ENCODE data around the gene PKNOX2.

PKNOX2 gene

DNA sequence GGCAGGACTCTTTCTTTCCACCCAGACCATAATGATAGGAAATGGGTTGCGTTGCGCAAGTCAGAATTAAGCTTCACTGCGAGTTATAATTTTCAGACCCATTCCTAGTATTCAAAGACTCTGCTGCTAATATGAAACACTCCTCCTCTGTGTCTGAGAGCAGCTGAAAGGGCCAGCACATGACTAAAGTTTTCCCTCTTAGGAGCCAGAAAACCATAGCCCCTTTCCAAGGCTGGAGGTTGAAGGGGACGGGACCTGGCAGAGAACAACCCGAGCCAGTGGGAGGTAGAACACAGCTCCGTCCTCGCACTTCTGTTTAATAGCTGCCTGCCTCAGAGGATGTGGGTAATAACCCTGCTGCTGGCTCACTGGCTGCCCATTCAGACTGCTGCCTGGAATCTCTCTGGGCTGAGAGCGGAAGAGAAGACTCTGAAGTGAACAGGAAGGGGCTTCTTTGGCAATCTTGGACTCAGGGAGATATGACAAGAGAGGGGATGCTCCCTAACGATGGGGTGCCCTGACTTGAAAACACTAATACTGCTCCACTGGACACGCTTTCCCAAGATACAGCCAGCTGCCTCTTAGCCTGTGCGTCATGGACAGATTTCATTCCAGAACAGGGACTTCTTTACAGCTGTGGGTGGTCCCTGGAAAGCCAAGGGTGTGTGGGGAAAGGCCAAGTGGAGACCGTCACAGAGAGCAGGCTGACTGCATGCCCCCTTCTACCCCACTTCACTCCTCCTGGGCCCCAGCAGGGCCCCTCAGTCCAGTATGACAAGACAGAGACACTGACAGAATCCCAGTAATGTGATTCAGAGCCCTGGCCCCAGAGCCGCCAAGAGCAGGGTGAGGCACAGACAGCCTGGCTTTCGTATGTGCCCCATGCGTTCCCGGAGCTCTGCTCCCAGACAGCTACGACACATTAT, 174.6 kb downstream of the PKNOX2 start:
- no peak for DNase-seq (ENCODE audit: insufficient read length, low spot score)
- TF ChIP-seq, protein P1, sequence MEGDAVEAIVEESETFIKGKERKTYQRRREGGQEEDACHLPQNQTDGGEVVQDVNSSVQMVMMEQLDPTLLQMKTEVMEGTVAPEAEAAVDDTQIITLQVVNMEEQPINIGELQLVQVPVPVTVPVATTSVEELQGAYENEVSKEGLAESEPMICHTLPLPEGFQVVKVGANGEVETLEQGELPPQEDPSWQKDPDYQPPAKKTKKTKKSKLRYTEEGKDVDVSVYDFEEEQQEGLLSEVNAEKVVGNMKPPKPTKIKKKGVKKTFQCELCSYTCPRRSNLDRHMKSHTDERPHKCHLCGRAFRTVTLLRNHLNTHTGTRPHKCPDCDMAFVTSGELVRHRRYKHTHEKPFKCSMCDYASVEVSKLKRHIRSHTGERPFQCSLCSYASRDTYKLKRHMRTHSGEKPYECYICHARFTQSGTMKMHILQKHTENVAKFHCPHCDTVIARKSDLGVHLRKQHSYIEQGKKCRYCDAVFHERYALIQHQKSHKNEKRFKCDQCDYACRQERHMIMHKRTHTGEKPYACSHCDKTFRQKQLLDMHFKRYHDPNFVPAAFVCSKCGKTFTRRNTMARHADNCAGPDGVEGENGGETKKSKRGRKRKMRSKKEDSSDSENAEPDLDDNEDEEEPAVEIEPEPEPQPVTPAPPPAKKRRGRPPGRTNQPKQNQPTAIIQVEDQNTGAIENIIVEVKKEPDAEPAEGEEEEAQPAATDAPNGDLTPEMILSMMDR (IDR thresholded peaks at IDR 0.05; ENCODE audit: insufficient read depth, missing control alignments): no peak
- no peak for FAIRE-seq

DNA sequence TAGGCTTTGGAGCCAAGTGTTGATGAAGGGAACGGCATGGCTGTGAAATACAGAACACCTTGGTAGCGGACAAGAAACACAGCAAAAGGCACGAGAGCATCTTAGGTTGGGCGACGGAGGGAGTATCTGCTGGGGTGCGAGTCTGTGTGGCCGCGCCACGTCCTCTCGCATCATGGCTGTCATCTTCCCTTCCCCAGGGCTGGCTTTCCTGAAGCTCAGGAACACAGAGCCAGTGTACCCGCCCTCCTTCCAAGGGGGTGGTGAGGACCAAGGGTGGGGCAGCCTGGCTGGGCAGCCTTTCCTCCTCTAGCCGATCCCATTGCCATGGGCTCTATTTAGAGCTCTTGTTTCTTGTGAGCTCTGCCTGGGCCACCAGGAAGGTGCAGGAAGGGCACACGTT, 177.1 kb downstream of the PKNOX2 start:
- TF ChIP-seq, protein P1 (IDR thresholded peaks at IDR 0.05; ENCODE audit: insufficient read depth, missing control alignments): no peak
- FAIRE-seq (no peak), DNase-seq (ENCODE audit: insufficient read length, low spot score) (no peak)

DNA sequence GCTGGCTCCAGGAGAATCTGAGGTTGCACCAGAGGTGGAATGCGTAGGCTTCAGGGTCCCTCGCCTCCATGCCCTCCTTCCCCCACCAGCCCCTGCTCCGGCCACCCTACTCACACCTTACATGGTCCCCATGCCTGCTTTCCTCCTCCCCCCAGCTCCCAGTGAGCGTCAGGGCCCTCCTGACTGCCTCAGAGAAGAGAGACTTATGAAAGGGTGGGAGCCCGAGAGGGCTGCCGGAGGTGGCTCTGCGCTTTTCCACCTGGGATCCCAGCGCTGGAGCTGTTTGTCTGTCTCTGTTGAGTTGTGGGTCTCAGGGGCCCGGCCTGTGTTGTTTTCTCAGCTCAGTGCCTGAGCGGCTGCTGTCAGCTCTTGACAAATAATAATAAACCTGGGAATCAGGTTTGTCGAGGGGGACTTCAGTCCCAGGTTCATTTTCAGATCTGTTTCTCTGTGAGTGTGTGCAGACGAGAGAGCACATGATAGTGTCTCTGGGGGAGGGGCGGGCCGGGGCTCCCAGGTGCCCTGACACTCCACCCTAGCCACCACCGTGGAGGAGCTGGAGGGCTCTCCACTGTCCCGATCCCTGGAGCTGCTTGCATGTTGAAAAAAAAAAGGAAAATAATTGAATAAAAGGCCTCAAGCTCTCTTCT, 177.9 kb downstream of the PKNOX2 start:
- TF ChIP-seq, protein P1 (IDR thresholded peaks at IDR 0.05; ENCODE audit: insufficient read depth, missing control alignments): no peak
- FAIRE-seq (no peak), DNase-seq (ENCODE audit: insufficient read length, low spot score) (no peak)

DNA sequence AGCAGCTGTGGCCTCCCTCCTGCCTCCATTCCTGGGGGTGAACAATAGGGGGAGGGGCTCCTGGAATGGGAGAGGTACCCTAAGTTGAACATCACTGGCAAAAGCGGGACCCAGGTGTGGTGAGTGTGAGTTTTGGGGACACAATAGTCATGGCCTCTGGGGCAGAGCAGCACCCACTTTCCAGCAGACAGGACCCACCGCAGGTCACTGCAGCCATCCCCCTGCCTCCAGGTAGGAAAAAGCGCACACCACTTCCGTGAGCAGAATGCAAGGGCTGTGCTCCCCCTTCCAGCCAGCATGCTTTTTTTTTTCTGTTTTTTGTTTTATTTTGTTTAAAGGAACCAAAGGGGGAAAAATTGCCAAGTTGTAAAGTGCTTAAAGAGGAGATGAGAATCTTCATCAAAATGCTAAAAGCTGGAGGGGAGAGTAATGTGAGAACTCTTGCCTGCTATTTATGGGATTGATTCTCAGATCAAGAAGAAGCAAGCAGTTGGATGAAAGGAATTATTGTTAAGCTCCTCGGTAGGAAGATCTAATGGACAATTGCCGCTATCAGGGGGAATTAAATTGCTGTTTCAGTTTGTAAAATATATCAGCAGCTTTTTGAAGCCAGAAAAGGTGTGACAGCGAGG, 178.7 kb downstream of the PKNOX2 start:
- FAIRE-seq (peak; percentile 63), DNase-seq (ENCODE audit: insufficient read length, low spot score) (no peak)
- TF ChIP-seq, protein P1 (IDR thresholded peaks at IDR 0.05; ENCODE audit: insufficient read depth, missing control alignments): no peak

DNA sequence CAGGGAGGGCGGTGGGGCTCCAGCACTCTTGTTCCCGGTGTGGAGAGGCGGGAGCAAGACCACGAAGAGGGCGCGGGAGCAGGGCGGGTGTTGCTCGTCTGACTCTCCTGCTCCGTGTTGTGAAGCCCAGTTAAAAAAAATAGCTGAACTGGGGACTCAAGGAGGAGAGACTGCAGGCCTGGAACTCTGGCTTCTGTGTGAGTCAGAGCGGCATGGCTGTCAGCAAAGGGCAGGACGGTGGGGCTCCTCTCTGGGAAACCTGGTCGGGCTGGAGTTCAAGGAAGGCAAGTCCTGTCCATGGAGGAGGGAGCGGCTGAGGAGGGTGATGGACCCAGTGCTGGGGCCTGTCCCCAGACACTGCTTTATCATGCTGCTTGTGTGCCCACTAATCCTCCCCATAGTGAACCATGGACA, 179.2 kb downstream of the PKNOX2 start:
- DNase-seq (ENCODE audit: insufficient read length, low spot score) (no peak), FAIRE-seq (no peak)
- TF ChIP-seq, protein P1 (IDR thresholded peaks at IDR 0.05; ENCODE audit: insufficient read depth, missing control alignments): no peak

DNA sequence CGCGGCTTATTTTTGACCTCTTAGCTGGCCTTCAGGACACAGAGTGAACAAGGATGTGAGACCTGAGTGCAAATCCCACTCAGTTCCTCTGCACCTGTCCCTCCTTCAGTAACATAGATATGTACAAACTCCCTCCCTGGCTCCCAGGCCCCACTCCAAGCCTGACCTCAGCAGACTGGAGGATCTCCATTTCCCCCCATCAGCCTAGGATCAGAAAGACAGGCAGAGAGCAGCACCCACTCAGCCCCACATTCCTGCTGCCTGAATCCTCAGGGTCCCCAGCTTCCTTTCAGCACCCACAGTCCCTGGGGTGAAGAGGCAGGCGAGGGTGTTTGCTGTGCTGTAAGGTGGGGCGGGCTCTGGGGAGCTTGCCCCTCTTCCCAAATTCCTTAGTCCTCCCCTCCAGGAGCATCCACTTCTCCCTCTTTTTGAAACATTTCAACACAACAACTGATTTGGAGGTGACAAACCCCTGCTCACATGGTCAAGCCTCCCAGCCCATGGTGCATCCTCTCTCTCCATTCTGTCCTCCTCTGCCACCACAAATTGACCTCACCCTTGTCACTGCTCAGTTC, 180.4 kb downstream of the PKNOX2 start:
- DNase-seq (ENCODE audit: insufficient read length, low spot score) (no peak), FAIRE-seq (no peak)
- TF ChIP-seq, protein P1 (IDR thresholded peaks at IDR 0.05; ENCODE audit: insufficient read depth, missing control alignments): no peak

All from D721Med (cell line).